ENCODE data around the gene GIPR. TPM values are rescaled to one million over a fixed set of nuclear protein-coding genes. Genes with fewer than 3 reads are reported as not detected.

Gene GIPR
- total and polyA plus RNA-seq, 10 of the 15 experiments (the other 5 are each of a cell fraction or from before 2014, with no cell fraction given) = 1.7 to 26.3 (median 13.7) TPM

GRCh38 chr19:45730368-45731288 lies 62.6 kb downstream of the GIPR start, which contains the start of gene FBXO46 (continued):
- TF ChIP-seq USF2 (IDR thresholded peaks at IDR 0.05; ENCODE audit: borderline replicate concordance, low read depth, low read length) (no peak), CBFB (IDR thresholded peaks at IDR 0.05; ENCODE audit: low read depth) (no peak; the same call in 1 of the 2 replicates), ZNF687 (IDR thresholded peaks at IDR 0.05) (no peak), ZZZ3 (IDR thresholded peaks at IDR 0.05; ENCODE audit: control insufficient read depth, insufficient read length, low read depth) (no peak), E2F8 (IDR thresholded peaks at IDR 0.05; ENCODE audit: low read depth, partially characterized antibody) (no peak), RBBP5 (conservative IDR thresholded peaks at IDR 0.05) (no peak), ZBTB11 (CRISPR knock-in tag; IDR thresholded peaks at IDR 0.05) (no peak), JUND (IDR thresholded peaks at IDR 0.05; ENCODE audit: low read depth, low read length) (no peak), ZBTB33 (IDR thresholded peaks at IDR 0.05) (no peak), ZNF207 (IDR thresholded peaks at IDR 0.05; ENCODE audit: borderline replicate concordance) (no peak; the same call in 1 of the 2 replicates), SMC3 (IDR thresholded peaks at IDR 0.05; ENCODE audit: borderline replicate concordance, low read length) (no peak), RUNX3 (IDR thresholded peaks at IDR 0.05; ENCODE audit: low read length) (no peak), ZNF24 (IDR thresholded peaks at IDR 0.05) (no peak)
